ENCODE results near the gene GLIS1. TPM values are rescaled to one million over a fixed set of nuclear protein-coding genes. Genes with fewer than 3 reads are reported as not detected.

The GLIS1 gene
- total RNA-seq, 2 experiments from 2014 or later, result not detected

DNA sequence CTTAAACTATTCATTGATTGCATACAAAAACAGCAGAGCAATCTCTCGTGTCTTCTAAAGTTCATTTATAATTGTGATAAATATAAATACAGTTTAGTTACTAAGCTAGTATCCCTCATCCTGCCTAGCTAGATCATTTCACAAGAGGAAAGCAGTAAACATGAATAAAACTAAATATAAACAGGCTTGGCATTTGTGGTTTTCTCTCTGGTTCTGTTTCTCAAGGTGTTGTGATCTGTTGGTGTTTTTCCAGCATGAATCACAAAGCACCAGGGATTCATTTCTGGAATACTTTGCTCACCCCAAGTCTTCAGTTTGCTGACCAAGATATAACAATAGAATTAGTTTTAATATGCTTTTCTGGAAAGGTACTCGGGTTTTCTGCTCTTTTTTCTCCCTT is 32.7 kb upstream of the GLIS1 start:
- CTCF ChIA-PET, result interaction anchor here (1.0 to 1.9 kb wide), 2 partner anchors 10 to 89 kb away, joined by 3 to 6 read pairs; no protein-coding TSS in a partner anchor

DNA sequence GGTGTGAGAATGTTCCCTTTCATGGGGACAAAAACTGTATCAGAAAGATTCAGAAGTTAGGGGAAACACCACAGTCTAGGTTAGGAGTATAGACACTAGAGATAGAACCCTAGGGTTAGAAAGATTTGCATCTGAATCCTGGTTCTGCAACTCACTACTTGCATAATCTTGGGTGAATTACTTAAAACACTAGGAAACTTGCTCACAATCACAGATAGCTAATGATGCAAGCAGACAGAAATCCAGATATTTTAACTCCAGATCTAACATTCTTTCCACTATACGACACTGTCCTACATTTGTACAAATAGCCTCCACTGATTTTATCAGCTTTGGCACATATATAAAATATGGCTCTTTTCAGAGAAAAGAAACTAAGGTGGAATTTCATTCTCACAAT is 30.8 kb upstream of the GLIS1 start:
- peaks cover 55% of the 10 kb centered on the region for H3K36me3 Mint-ChIP-seq (ENCODE audit: low read depth)
- no peak overlapping the region for H3K4me3 Mint-ChIP-seq
- DNase-seq (no peak), ATAC-seq (no peak)
- H3K4me1 Mint-ChIP-seq (ENCODE audit: low read depth), result peaks cover 21% of the 10 kb centered on the region
- ChIA-PET CTCF (no interaction called here), POLR2A (interaction anchor here (1.5 kb wide), 1 partner anchor 9 kb away, joined by 3 read pairs; no protein-coding TSS in a partner anchor)
- H3K27ac Mint-ChIP-seq, result no peak overlapping the region
- intact Hi-C loops (cut with micrococcal nuclease), result no loop called here
- TF ChIP-seq, protein P1, sequence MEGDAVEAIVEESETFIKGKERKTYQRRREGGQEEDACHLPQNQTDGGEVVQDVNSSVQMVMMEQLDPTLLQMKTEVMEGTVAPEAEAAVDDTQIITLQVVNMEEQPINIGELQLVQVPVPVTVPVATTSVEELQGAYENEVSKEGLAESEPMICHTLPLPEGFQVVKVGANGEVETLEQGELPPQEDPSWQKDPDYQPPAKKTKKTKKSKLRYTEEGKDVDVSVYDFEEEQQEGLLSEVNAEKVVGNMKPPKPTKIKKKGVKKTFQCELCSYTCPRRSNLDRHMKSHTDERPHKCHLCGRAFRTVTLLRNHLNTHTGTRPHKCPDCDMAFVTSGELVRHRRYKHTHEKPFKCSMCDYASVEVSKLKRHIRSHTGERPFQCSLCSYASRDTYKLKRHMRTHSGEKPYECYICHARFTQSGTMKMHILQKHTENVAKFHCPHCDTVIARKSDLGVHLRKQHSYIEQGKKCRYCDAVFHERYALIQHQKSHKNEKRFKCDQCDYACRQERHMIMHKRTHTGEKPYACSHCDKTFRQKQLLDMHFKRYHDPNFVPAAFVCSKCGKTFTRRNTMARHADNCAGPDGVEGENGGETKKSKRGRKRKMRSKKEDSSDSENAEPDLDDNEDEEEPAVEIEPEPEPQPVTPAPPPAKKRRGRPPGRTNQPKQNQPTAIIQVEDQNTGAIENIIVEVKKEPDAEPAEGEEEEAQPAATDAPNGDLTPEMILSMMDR (IDR thresholded peaks at IDR 0.05), result no peak
- no peaks in the 10 kb centered on the region for H3K9me3 Mint-ChIP-seq
- no peaks in the 10 kb centered on the region for H3K27me3 Mint-ChIP-seq

More for the DNA sequence above, 32.7 kb upstream of the GLIS1 start:
- ATAC-seq (no peak), DNase-seq (no peak)
- Mint-ChIP-seq H3K9me3 (no peaks in the 10 kb centered on the region), H3K27me3 (no peaks in the 10 kb centered on the region), H3K4me1 (ENCODE audit: low read depth) (peaks cover 10% of the 10 kb centered on the region), H3K4me3 (no peak overlapping the region), H3K36me3 (ENCODE audit: low read depth) (peaks cover 43% of the 10 kb centered on the region), H3K27ac (no peak overlapping the region)
- intact Hi-C loops (cut with micrococcal nuclease), result no loop called here
- POLR2A ChIA-PET, result no interaction called here
- TF ChIP-seq, protein P1 (IDR thresholded peaks at IDR 0.05), result no peak

DNA sequence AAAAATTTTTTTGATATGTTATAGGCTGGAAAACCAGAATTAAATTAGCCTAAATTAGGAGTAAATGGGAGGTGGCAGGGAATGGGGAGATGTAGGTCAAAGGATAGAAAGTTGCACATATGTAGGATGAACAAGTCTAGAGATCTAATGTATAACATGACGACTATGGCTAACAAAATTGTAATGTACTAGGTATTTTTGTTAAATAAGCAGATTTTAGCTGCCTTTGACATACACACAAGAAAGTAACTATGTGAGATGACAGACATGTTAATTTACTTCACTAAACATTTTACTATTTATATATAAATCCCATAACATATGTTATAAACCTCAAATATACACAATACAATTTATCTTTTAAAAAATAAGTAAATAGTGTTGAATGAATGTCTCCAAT is 30.2 kb upstream of the GLIS1 start:
- peaks cover 21% of the 10 kb centered on the region for H3K4me1 Mint-ChIP-seq (ENCODE audit: low read depth)
- ChIA-PET POLR2A (interaction anchor here (1.5 kb wide), 1 partner anchor 10 kb away, joined by 3 read pairs; no protein-coding TSS in a partner anchor), CTCF (no interaction called here)
- intact Hi-C loops (cut with micrococcal nuclease), result no loop called here
- H3K9me3 Mint-ChIP-seq, result no peaks in the 10 kb centered on the region
- no peak overlapping the region for H3K4me3 Mint-ChIP-seq
- H3K27ac Mint-ChIP-seq, result no peak overlapping the region
- no peaks in the 10 kb centered on the region for H3K27me3 Mint-ChIP-seq
- TF ChIP-seq, protein P1 (IDR thresholded peaks at IDR 0.05), result no peak
- DNase-seq (no peak), ATAC-seq (no peak)
- peaks cover 60% of the 10 kb centered on the region for H3K36me3 Mint-ChIP-seq (ENCODE audit: low read depth)

DNA sequence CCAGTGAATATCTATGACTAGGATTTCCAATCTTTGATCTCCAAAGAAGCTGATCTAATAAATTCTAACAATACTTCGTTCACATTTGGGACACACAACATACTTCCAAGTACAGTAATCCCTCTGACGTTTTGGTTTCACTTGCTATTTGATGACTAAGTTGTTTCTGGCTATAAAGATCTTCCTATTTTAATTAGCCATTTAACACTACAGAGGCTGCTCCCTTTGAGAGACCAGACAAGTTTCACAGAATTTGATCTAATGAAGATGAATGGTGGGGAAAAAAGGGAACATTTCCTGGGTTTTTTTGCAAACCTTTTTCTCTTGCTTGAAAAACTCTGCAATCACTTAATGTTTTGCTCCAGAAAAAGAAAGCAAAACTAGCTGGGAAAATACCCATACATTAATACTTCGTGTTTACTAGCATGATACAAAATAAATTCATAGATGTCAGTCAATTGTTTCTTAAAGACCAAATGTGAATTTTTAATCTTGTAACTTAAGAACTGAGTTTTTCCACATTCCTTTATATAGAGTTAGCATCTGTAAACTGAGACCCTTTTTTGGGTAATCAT is 28.0 kb upstream of the GLIS1 start:
- no peak overlapping the region for H3K4me3 Mint-ChIP-seq
- POLR2A ChIA-PET, result interaction anchor here (1.2 to 1.4 kb wide), 2 partner anchors 10 to 71 kb away, joined by 4 to 5 read pairs; partner anchors contain the start of gene NDC1

More for the DNA sequence above, 28.0 kb upstream of the GLIS1 start:
- H3K4me1 Mint-ChIP-seq (ENCODE audit: low read depth), result peaks cover 21% of the 10 kb centered on the region
- no peaks in the 10 kb centered on the region for H3K27me3 Mint-ChIP-seq
- intact Hi-C loops (cut with micrococcal nuclease), result no loop called here
- no peak for DNase-seq
- peaks cover 5% of the 10 kb centered on the region for H3K9me3 Mint-ChIP-seq
- CTCF ChIA-PET, result interaction anchor here (1.0 to 2.2 kb wide), 2 partner anchors 13 to 193 kb away, joined by 3 to 10 read pairs; no protein-coding TSS in a partner anchor
- no peak for ATAC-seq
- H3K27ac Mint-ChIP-seq, result peak overlapping the region; percentile 49
- TF ChIP-seq, protein P1 (IDR thresholded peaks at IDR 0.05), result no peak
- H3K36me3 Mint-ChIP-seq (ENCODE audit: low read depth), result peaks cover 64% of the 10 kb centered on the region

Data from activated CD8-positive, alpha-beta T cell treated with anti-CD3 and anti-CD28 coated beads for 36 hours (primary cell).